ENCODE measurements around the gene ZFAND6. TPM values are rescaled to one million over a fixed set of nuclear protein-coding genes. Genes with fewer than 3 reads are reported as not detected.
A peak's percentile ranks its signal among the peaks of the same experiment; 100 is the strongest.

Gene ZFAND6
- total and polyA plus RNA-seq, 5 experiments from 2014 or later = 70.4 to 105 (median 100.0) TPM

GRCh38 chr15:80059786-80060355 lies 395 bp downstream of the ZFAND6 start:
- no peaks in the 10 kb centered on the region for H3K36me3 Mint-ChIP-seq
- peak overlapping the region; percentile 88 to 98 (median 95) for H3K27ac Mint-ChIP-seq
- DNase-seq (peak in 8 of 10 donors; percentile 43 to 78 (median 70)), ATAC-seq (peak; percentile 62 to 65)
- no peaks in the 10 kb centered on the region for H3K27me3 Mint-ChIP-seq
- no peaks in the 10 kb centered on the region for H3K9me3 Mint-ChIP-seq
- POLR2A ChIA-PET = interaction anchor here (0.6 to 3.0 kb wide), 17 partner anchors 12 to 729 kb away, joined by 3 to 21 read pairs (median 5); partner anchors contain the start of genes BCL2A1, FAH and MTHFS
- peaks cover 12 to 43% (median 35%) of the 10 kb centered on the region in 4 donors for H3K4me1 Mint-ChIP-seq
- H3K4me3 Mint-ChIP-seq = peak overlapping the region; percentile 88 to 98 (median 94)

GRCh38 chr15:80060356-80061006 lies 1.0 kb downstream of the ZFAND6 start:
- POLR2A ChIA-PET = interaction anchor here (0.6 to 3.0 kb wide), 14 partner anchors 11 to 1206 kb away, joined by 3 to 21 read pairs (median 6); partner anchors contain the start of genes BCL2A1, FAH and MTHFS
- Mint-ChIP-seq H3K27me3 (no peaks in the 10 kb centered on the region), H3K9me3 (no peaks in the 10 kb centered on the region), H3K36me3 (no peaks in the 10 kb centered on the region), H3K4me3 (peak overlapping the region; percentile 82 to 98 (median 92)), H3K4me1 (peaks cover 13 to 49% (median 39%) of the 10 kb centered on the region in 4 donors), H3K27ac (peak overlapping the region; percentile 88 to 98 (median 94))
- ATAC-seq (no peak), DNase-seq (peak in 2 of 10 donors; percentile 12 to 26)

GRCh38 chr15:80061582-80061981 lies 2.1 kb downstream of the ZFAND6 start:
- peak overlapping the region in 9 of 10 donors; percentile 26 to 98 (median 92) for H3K27ac Mint-ChIP-seq
- peak overlapping the region; percentile 82 to 98 (median 92) for H3K4me3 Mint-ChIP-seq
- H3K27me3 Mint-ChIP-seq = no peaks in the 10 kb centered on the region
- POLR2A ChIA-PET = interaction anchor here (0.5 to 3.0 kb wide), 4 partner anchors 10 to 91 kb away, joined by 3 to 21 read pairs (median 10); partner anchors contain the start of gene FAH
- H3K36me3 Mint-ChIP-seq = no peaks in the 10 kb centered on the region
- peaks cover 13 to 51% (median 42%) of the 10 kb centered on the region in 4 donors for H3K4me1 Mint-ChIP-seq
- ATAC-seq (no peak), DNase-seq (no peak)
- H3K9me3 Mint-ChIP-seq = no peaks in the 10 kb centered on the region

- no peaks in the 10 kb centered on the region for H3K9me3 Mint-ChIP-seq
- H3K27me3 Mint-ChIP-seq = no peaks in the 10 kb centered on the region
- DNase-seq (no peak), ATAC-seq (no peak)
- POLR2A ChIA-PET = no interaction called here
- peaks cover 21 to 78% (median 53%) of the 10 kb centered on the region in 4 donors for H3K4me1 Mint-ChIP-seq
- peak overlapping the region in 3 of 10 donors; percentile 23 to 41 (median 35) for H3K27ac Mint-ChIP-seq
- H3K36me3 Mint-ChIP-seq = peaks cover 0 to 5% (median 1%) of the 10 kb centered on the region in 3 donors
- H3K4me3 Mint-ChIP-seq = no peak overlapping the region
Measured at GRCh38 chr15:80066912-80067311, 7.4 kb downstream of the ZFAND6 start.

- no peak overlapping the region for H3K27ac Mint-ChIP-seq
- peaks cover 19 to 79% (median 52%) of the 10 kb centered on the region in 4 donors for H3K4me1 Mint-ChIP-seq
- DNase-seq (no peak), ATAC-seq (no peak)
- no peaks in the 10 kb centered on the region for H3K27me3 Mint-ChIP-seq
- no peaks in the 10 kb centered on the region for H3K9me3 Mint-ChIP-seq
- no peak overlapping the region for H3K4me3 Mint-ChIP-seq
- peaks cover 0 to 5% (median 1%) of the 10 kb centered on the region in 3 donors for H3K36me3 Mint-ChIP-seq
- POLR2A ChIA-PET = no interaction called here
Measured at GRCh38 chr15:80068578-80068977, 9.1 kb downstream of the ZFAND6 start.

GRCh38 chr15:80070840-80071239 lies 11.4 kb downstream of the ZFAND6 start:
- Mint-ChIP-seq H3K27me3 (no peaks in the 10 kb centered on the region), H3K36me3 (peaks cover 0 to 11% (median 1%) of the 10 kb centered on the region in 3 donors), H3K9me3 (no peaks in the 10 kb centered on the region), H3K4me1 (peaks cover 25 to 82% (median 61%) of the 10 kb centered on the region in 4 donors), H3K27ac (peak overlapping the region in 3 of 10 donors; percentile 13 to 46 (median 25)), H3K4me3 (peak overlapping the region in 1 of 10 donors; percentile 45)
- no peak for ATAC-seq
- DNase-seq = no peak
- POLR2A ChIA-PET = interaction anchor here (2.2 kb wide), 1 partner anchor 11 kb away, joined by 17 read pairs; the partner anchor contains the start of gene ZFAND6

GRCh38 chr15:80071652-80072051 lies 12.2 kb downstream of the ZFAND6 start:
- no peak for ATAC-seq
- POLR2A ChIA-PET = interaction anchor here (2.2 kb wide), 1 partner anchor 12 kb away, joined by 17 read pairs; the partner anchor contains the start of gene ZFAND6
- H3K4me3 Mint-ChIP-seq = peak overlapping the region in 3 of 10 donors; percentile 13 to 87 (median 19)
- no peaks in the 10 kb centered on the region for H3K9me3 Mint-ChIP-seq
- no peak for DNase-seq
- peak overlapping the region in 5 of 10 donors; percentile 21 to 72 (median 40) for H3K27ac Mint-ChIP-seq
- peaks cover 30 to 86% (median 67%) of the 10 kb centered on the region in 4 donors for H3K4me1 Mint-ChIP-seq
- H3K36me3 Mint-ChIP-seq = peaks cover 0 to 16% (median 1%) of the 10 kb centered on the region in 3 donors
- H3K27me3 Mint-ChIP-seq = no peaks in the 10 kb centered on the region

- Mint-ChIP-seq H3K36me3 (peaks cover 0 to 16% (median 0%) of the 10 kb centered on the region in 3 donors), H3K9me3 (no peaks in the 10 kb centered on the region), H3K4me1 (peaks cover 27 to 87% (median 66%) of the 10 kb centered on the region in 4 donors), H3K4me3 (peak overlapping the region; percentile 78 to 89 (median 84)), H3K27ac (peak overlapping the region; percentile 3 to 84 (median 68)), H3K27me3 (no peaks in the 10 kb centered on the region)
- POLR2A ChIA-PET = interaction anchor here (2.2 kb wide), 1 partner anchor 12 kb away, joined by 17 read pairs; the partner anchor contains the start of gene ZFAND6
- DNase-seq (peak in 5 of 10 donors; percentile 8 to 76 (median 57)), ATAC-seq (peak; percentile 98 to 99)
Measured at GRCh38 chr15:80072285-80072994, 13.0 kb downstream of the ZFAND6 start.

- H3K4me3 Mint-ChIP-seq = peak overlapping the region in 7 of 10 donors; percentile 0 to 82 (median 59)
- POLR2A ChIA-PET = interaction anchor here (1.2 kb wide), 1 partner anchor 13 kb away, joined by 6 read pairs; no protein-coding TSS in a partner anchor
- ATAC-seq = no peak
Measured at GRCh38 chr15:80073197-80073596, 13.7 kb downstream of the ZFAND6 start.

GRCh38 chr15:80076321-80077318 lies 17.1 kb downstream of the ZFAND6 start:
- peaks cover 3 to 20% (median 6%) of the 10 kb centered on the region in 3 donors for H3K36me3 Mint-ChIP-seq
- DNase-seq (no peak), ATAC-seq (no peak)
- peaks cover 31 to 78% (median 58%) of the 10 kb centered on the region in 4 donors for H3K4me1 Mint-ChIP-seq
- H3K27ac Mint-ChIP-seq = peak overlapping the region in 3 of 10 donors; percentile 37 to 63 (median 44)
- H3K4me3 Mint-ChIP-seq = no peak overlapping the region
- POLR2A ChIA-PET = no interaction called here
- no peaks in the 10 kb centered on the region for H3K27me3 Mint-ChIP-seq
- H3K9me3 Mint-ChIP-seq = no peaks in the 10 kb centered on the region

More at GRCh38 chr15:80073197-80073596, 13.7 kb downstream of the ZFAND6 start:
- DNase-seq = no peak
- Mint-ChIP-seq H3K36me3 (peaks cover 2 to 19% (median 3%) of the 10 kb centered on the region in 3 donors), H3K4me1 (peaks cover 29 to 90% (median 68%) of the 10 kb centered on the region in 4 donors), H3K9me3 (no peaks in the 10 kb centered on the region), H3K27me3 (no peaks in the 10 kb centered on the region), H3K27ac (peak overlapping the region in 2 of 10 donors; percentile 6 to 19)

- peak in 1 of 2 donors; percentile 32 for ATAC-seq
- no peak for DNase-seq
- POLR2A ChIA-PET = no interaction called here
- H3K4me1 Mint-ChIP-seq = peaks cover 26 to 63% (median 54%) of the 10 kb centered on the region in 4 donors
- peak overlapping the region in 3 of 10 donors; percentile 0 to 22 (median 6) for H3K27ac Mint-ChIP-seq
- H3K27me3 Mint-ChIP-seq = no peaks in the 10 kb centered on the region
- H3K9me3 Mint-ChIP-seq = no peaks in the 10 kb centered on the region
- peaks cover 3 to 16% (median 7%) of the 10 kb centered on the region in 3 donors for H3K36me3 Mint-ChIP-seq
- no peak overlapping the region for H3K4me3 Mint-ChIP-seq
Measured at GRCh38 chr15:80081390-80081789, 21.9 kb downstream of the ZFAND6 start.
